Tibial nerve (tissue), 4 donors: ENCODE results near the gene ADSS1. TPM values are rescaled to one million over a fixed set of nuclear protein-coding genes. Genes with fewer than 3 reads are reported as not detected.

Experiments used
- DNase-seq, 2 donors: peaks; one replicate each; pipeline ENCODE4 v3.0.0-alpha.2; 2019; ENCODE audit warnings: low spot score in 2 of 2
- H3K27ac ChIP-seq, 4 donors: fragments of 200-600 bp; sonication (generic) in 3 of 4; one replicate each; pipeline ENCODE4 v1.5.1; 2017 to 2019; ENCODE audit warnings: mild to moderate bottlenecking in 1 of 4
- H3K27me3 ChIP-seq, 2 donors: fragments of 200-600 bp; sonication (generic) in 1 of 2; one replicate each; pipeline versions ENCODE4 v1.5.1 to v1.6.0; 2017 to 2019
- H3K36me3 ChIP-seq, 3 donors: fragments of 200-600 bp; sonication (generic); one replicate each; pipeline ENCODE4 v1.5.1; 2018 to 2019
- H3K4me1 ChIP-seq, 4 donors: fragments of 200-600 bp; sonication (generic) in 3 of 4; one replicate each; pipeline ENCODE4 v1.5.1; 2017 to 2019
- H3K4me3 ChIP-seq, 4 donors: fragments of 200-600 bp; sonication (generic) in 3 of 4; one replicate each; pipeline ENCODE4 v1.5.1; 2017 to 2019; ENCODE audit warnings: mild to moderate bottlenecking in 1 of 4, moderate library complexity in 1 of 4
- H3K9me3 ChIP-seq, 4 donors: fragments of 200-600 bp; sonication (generic) in 3 of 4; one replicate each; pipeline ENCODE4 v1.5.1; 2017 to 2019
- CTCF ChIP-seq, 5 experiments: fragments of 200-600 bp in 3 of 5; fragments of 450-650 bp in 2 of 5; sonication (generic) in 3 of 5; IDR thresholded peaks; one replicate each; pipeline ENCODE4 v1.5.1; 2016 to 2019; ENCODE audit warnings: antibody characterized with exemption in 5 of 5, mild to moderate bottlenecking in 3 of 5, moderate library complexity in 2 of 5
- EP300 ChIP-seq, 2 donors: sonication (generic); formaldehyde crosslinking; IDR thresholded peaks; one replicate each; pipeline ENCODE4 v1.6.1; 2017; ENCODE audit warnings: antibody characterized with exemption in 2 of 2, mild to moderate bottlenecking in 1 of 2
- POLR2A ChIP-seq, 2 donors: fragments of 450-650 bp; IDR thresholded peaks; one replicate each; pipeline ENCODE4 v1.6.1; 2017; ENCODE audit warnings: antibody characterized with exemption in 2 of 2, mild to moderate bottlenecking in 2 of 2, moderate library complexity in 2 of 2
- WGBS, 2 donors: methylation state at CpG; one replicate each; pipeline ENCODE4 v1.1.5; 2018; 5-methylcytosine and 5-hydroxymethylcytosine counted together
- total RNA-seq, 4 donors: library from RNA; depleted of rRNA; stranded (reverse); fragments of >200 nt; gene quantifications; one replicate each; pipeline ENCODE4 v1.1.0, GENCODE V29; 2016

ADSS1 gene
- total RNA-seq, 4 donors from 2014 or later, result 4.8 to 11.4 (median 6.3) TPM

DNA sequence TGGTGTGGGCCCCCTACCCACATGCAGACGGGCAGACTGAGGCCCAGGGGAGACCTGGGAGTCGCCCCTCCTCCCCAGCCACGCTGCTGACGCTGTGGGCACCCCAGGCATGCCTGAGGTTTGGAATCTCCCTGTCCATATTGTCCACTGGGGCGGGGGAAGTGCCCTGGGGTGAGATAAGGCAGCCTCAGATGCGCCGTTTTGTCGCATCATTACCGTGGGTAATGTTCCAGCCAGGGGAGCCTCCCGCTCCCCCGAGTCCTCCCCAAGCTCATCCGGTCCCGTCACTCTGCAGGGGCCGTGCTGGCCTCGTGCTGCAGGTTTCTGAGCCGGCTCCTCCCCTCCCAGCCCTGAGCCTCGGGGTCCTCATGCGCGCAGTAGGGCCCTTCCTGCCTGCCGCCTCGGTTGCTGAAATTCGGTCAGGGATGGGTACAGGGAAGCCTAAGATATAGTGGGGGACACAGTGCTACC, 23.2 kb upstream of the ADSS1 start:
- TF ChIP-seq CTCF (IDR thresholded peaks at IDR 0.05) (no peak), EP300 (IDR thresholded peaks at IDR 0.05) (no peak), POLR2A (IDR thresholded peaks at IDR 0.05) (no peak)
- Histone ChIP-seq H3K36me3 (peaks cover 0 to 62% (median 21%) of the 10 kb centered on the region in 3 donors), H3K27ac (peak overlapping the region; percentile 28 to 99 (median 72)), H3K9me3 (no peaks in the 10 kb centered on the region), H3K4me3 (peak overlapping the region in 2 of 4 donors; percentile 15 to 50), H3K4me1 (peaks cover 0 to 88% (median 54%) of the 10 kb centered on the region in 4 donors), H3K27me3 (no peaks in the 10 kb centered on the region)
- DNase-seq, result no peak
- WGBS, 2 donors, result 43 to 57% methylated on average over 19 to 21 of the region's 22 CpGs

DNA sequence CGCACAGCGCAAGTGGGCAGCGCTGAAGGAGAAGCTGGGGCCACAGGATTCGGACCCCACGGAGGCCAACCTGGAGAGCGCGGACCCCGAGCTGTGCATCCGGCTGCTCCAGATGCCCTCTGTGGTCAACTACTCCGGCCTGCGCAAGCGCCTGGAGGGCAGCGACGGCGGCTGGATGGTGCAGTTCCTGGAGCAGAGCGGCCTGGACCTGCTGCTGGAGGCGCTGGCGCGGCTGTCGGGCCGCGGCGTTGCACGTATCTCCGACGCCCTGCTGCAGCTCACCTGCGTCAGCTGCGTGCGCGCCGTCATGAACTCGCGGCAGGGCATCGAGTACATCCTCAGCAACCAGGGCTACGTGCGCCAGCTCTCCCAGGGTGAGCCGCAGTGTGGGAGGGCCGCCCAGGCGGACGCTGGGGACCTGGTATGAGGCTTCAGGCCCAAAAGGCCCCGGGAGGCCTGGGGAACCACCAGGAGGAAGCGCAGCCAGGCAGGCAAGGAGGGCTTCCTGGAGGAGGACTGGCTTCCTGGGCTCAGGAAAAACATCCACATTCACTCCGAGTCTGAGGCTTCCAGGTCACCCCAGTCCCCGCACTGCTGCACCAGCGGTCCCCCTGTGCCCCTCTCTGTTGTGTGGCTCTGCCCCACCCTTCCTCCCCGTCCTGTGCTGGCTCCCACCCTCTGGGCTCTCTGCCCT, 22.5 kb upstream of the ADSS1 start:
- Histone ChIP-seq H3K27me3 (no peaks in the 10 kb centered on the region), H3K9me3 (no peaks in the 10 kb centered on the region), H3K4me3 (peak overlapping the region in 1 of 4 donors; percentile 50), H3K36me3 (peaks cover 0 to 62% (median 23%) of the 10 kb centered on the region in 3 donors), H3K27ac (peak overlapping the region; percentile 46 to 99 (median 72)), H3K4me1 (peaks cover 0 to 88% (median 47%) of the 10 kb centered on the region in 4 donors)
- WGBS, 2 donors, result 81 to 84% methylated on average over 40 to 44 of the region's 46 CpGs
- no peak for DNase-seq
- TF ChIP-seq POLR2A (IDR thresholded peaks at IDR 0.05), result no peak
- TF ChIP-seq EP300 (IDR thresholded peaks at IDR 0.05), result no peak
- TF ChIP-seq CTCF (IDR thresholded peaks at IDR 0.05), result no peak

DNA sequence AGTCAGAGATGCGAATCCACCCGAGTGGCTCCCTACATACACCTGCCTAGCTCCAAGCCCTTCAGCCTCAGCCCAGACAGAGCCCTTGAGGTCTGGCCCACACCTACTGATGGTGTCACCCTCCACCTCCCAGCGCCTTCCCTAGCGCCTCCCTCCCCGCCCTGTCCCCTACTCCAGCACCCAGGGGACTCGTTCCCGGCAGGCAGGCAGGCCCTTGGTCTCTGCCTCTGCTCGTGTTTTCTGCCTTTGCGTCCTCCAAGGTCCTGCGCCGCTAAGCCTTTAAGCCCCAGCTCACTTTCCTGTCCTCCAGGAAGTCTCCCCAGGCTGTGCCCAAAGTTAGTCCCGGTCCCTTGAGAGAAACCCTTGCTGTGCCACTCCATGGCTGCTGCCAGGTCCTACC, 21.9 kb upstream of the ADSS1 start:
- Histone ChIP-seq H3K27me3 (no peaks in the 10 kb centered on the region), H3K36me3 (peaks cover 0 to 61% (median 23%) of the 10 kb centered on the region in 3 donors), H3K4me3 (peak overlapping the region in 1 of 4 donors; percentile 50), H3K27ac (peak overlapping the region; percentile 46 to 99 (median 78)), H3K9me3 (no peaks in the 10 kb centered on the region), H3K4me1 (peaks cover 0 to 88% (median 41%) of the 10 kb centered on the region in 4 donors)
- DNase-seq, result no peak
- 51 to 60% methylated on average over 12 of the region's 12 CpGs for WGBS, 2 donors
- no peak for TF ChIP-seq CTCF (IDR thresholded peaks at IDR 0.05)
- TF ChIP-seq EP300 (IDR thresholded peaks at IDR 0.05), result no peak
- no peak for TF ChIP-seq POLR2A (IDR thresholded peaks at IDR 0.05)

GRCh38 chr14:104702673-104703072, 21.4 kb upstream of the ADSS1 start:
- TF ChIP-seq POLR2A (IDR thresholded peaks at IDR 0.05) (no peak), EP300 (IDR thresholded peaks at IDR 0.05) (peak in 1 of 2 donors; percentile 54)
- H3K9me3 ChIP-seq, result no peaks in the 10 kb centered on the region
- DNase-seq, result no peak
- peak overlapping the region in 1 of 4 donors; percentile 50 for H3K4me3 ChIP-seq
- whole genome bisulfite sequencing, 2 donors, result 55% methylated on average over 4 of the region's 4 CpGs; no CpG with 5 or more reads in 1 of the 2 donors
- no peaks in the 10 kb centered on the region for H3K27me3 ChIP-seq
- H3K36me3 ChIP-seq, result peaks cover 0 to 61% (median 23%) of the 10 kb centered on the region in 3 donors
- peak overlapping the region; percentile 46 to 99 (median 78) for H3K27ac ChIP-seq
- H3K4me1 ChIP-seq, result peaks cover 0 to 88% (median 36%) of the 10 kb centered on the region in 4 donors

GRCh38 chr14:104703269-104703668, 20.8 kb upstream of the ADSS1 start:
- TF ChIP-seq CTCF (IDR thresholded peaks at IDR 0.05) (no peak), POLR2A (IDR thresholded peaks at IDR 0.05) (no peak), EP300 (IDR thresholded peaks at IDR 0.05) (no peak)
- 83 to 90% methylated on average over 23 to 25 of the region's 28 CpGs for WGBS, 2 donors
- no peaks in the 10 kb centered on the region for H3K27me3 ChIP-seq
- H3K9me3 ChIP-seq, result no peaks in the 10 kb centered on the region
- H3K4me3 ChIP-seq, result no peak overlapping the region
- DNase-seq, result no peak
- H3K27ac ChIP-seq, result peak overlapping the region; percentile 0 to 99 (median 78)
- H3K4me1 ChIP-seq, result peaks cover 0 to 88% (median 36%) of the 10 kb centered on the region in 4 donors
- peaks cover 0 to 61% (median 23%) of the 10 kb centered on the region in 3 donors for H3K36me3 ChIP-seq
